Progenitor cell of endocrine pancreas (in vitro differentiated cells): ENCODE results near the gene ATP10A. TPM values are rescaled to one million over a fixed set of nuclear protein-coding genes. Genes with fewer than 3 reads are reported as not detected.

Experiments
- DNase-seq: peaks from one replicate; pipeline ENCODE4 v3.0.0; 2021; ENCODE audit warnings: low spot score; ENCODE audit not compliant: unreplicated experiment
- H3K27ac Mint-ChIP-seq: 2 replicates; pipeline ENCODE4 v1.8.0; 2021; ENCODE audit warnings: mild to moderate bottlenecking, moderate library complexity, mixed read lengths
- H3K27me3 Mint-ChIP-seq: 2 replicates; pipeline ENCODE4 v1.8.0; 2021; ENCODE audit warnings: mixed read lengths
- H3K36me3 Mint-ChIP-seq: 2 replicates; pipeline ENCODE4 v1.8.0; 2022; ENCODE audit warnings: mixed read lengths; ENCODE audit not compliant: insufficient read depth
- H3K4me1 Mint-ChIP-seq: 2 replicates; pipeline ENCODE4 v1.8.0; 2021; ENCODE audit warnings: low read depth, mixed read lengths
- H3K4me3 Mint-ChIP-seq: 2 replicates; pipeline ENCODE4 v1.8.0; 2021; ENCODE audit warnings: low read depth, mild to moderate bottlenecking, moderate library complexity, mixed read lengths
- H3K9me3 Mint-ChIP-seq: 2 replicates; pipeline ENCODE4 v1.8.0; 2021; ENCODE audit warnings: low read depth, mixed read lengths
- CTCF ChIP-seq: fragments of 200-600 bp; sonication (generic); IDR thresholded peaks from one replicate; pipeline ENCODE4 v1.5.0; 2021; ENCODE audit warnings: antibody characterized with exemption, mild to moderate bottlenecking; ENCODE audit not compliant: unreplicated experiment
- microRNA-seq: library from miRNA; unstranded; fragments of <30 nt; microRNA quantifications from one replicate; pipeline ENCODE4 v1.1.0, GENCODE V29; 2020; ENCODE audit warnings: borderline number of aligned reads; ENCODE audit not compliant: unreplicated experiment
- total RNA-seq: library from RNA; stranded (reverse); gene quantifications from 2 replicates; pipeline ENCODE4 v1.2.1, GENCODE V29; 2021

ATP10A gene
- total RNA-seq, 1 donor from 2014 or later, result 0.07 TPM

- Mint-ChIP-seq H3K27me3 (no peaks in the 10 kb centered on the region), H3K27ac (peak overlapping the region; percentile 18), H3K4me1 (peaks cover 53% of the 10 kb centered on the region), H3K4me3 (no peak overlapping the region), H3K36me3 (peaks cover 8% of the 10 kb centered on the region), H3K9me3 (no peaks in the 10 kb centered on the region)
- DNase-seq, result no peak
- TF ChIP-seq CTCF, result no peak
Measured at GRCh38 chr15:25635191-25635590, 227.9 kb downstream of the ATP10A start.

GRCh38 chr15:25633862-25634261 is 229.3 kb downstream of the ATP10A start:
- Mint-ChIP-seq H3K4me3 (no peak overlapping the region), H3K4me1 (peaks cover 43% of the 10 kb centered on the region), H3K27me3 (no peaks in the 10 kb centered on the region), H3K27ac (peak overlapping the region; percentile 81), H3K36me3 (peaks cover 6% of the 10 kb centered on the region), H3K9me3 (peaks cover 9% of the 10 kb centered on the region)
- no peak for TF ChIP-seq CTCF
- no peak for DNase-seq

- peaks cover 16% of the 10 kb centered on the region for H3K9me3 Mint-ChIP-seq
- H3K4me3 Mint-ChIP-seq, result no peak overlapping the region
- TF ChIP-seq CTCF, result no peak
- H3K27me3 Mint-ChIP-seq, result no peaks in the 10 kb centered on the region
- no peak overlapping the region for H3K27ac Mint-ChIP-seq
- peaks cover 2% of the 10 kb centered on the region for H3K36me3 Mint-ChIP-seq
- peaks cover 32% of the 10 kb centered on the region for H3K4me1 Mint-ChIP-seq
- DNase-seq, result no peak
Measured at GRCh38 chr15:25631971-25632370, 231.2 kb downstream of the ATP10A start.

Small RNAs within 50 kb of the gene (microRNA-seq; reads per million reads assigned to microRNA genes)
- gene MIR4715, result not detected
